NCI-H2196 treated with DMSO at 0.1 percent for 48 hours (cell line): ENCODE results near the gene SMIM9.

ENCODE experiments used
- DNase-seq: peaks from one replicate; lab custom pipeline; 2025; ENCODE audit not compliant: unreplicated experiment; lab: John Stamatoyannopoulos, UW

The SMIM9 gene

GRCh38 chrX:154784149-154784995 is 50.1 kb downstream of the SMIM9 start:
- DNase-seq, result no peak

- DNase-seq, result no peak
Measured at GRCh38 chrX:154780968-154781367, 53.5 kb downstream of the SMIM9 start.

GRCh38 chrX:154779261-154779660 is 55.2 kb downstream of the SMIM9 start:
- DNase-seq, result no peak

GRCh38 chrX:154776753-154777152 is 57.7 kb downstream of the SMIM9 start:
- no peak for DNase-seq

- DNase-seq, result no peak
Measured at GRCh38 chrX:154775419-154776349, 58.8 kb downstream of the SMIM9 start.

- DNase-seq, result no peak
Measured at GRCh38 chrX:154774622-154775021, 59.8 kb downstream of the SMIM9 start.
